EL (cell line): ENCODE measurements around the gene ALG14.

ENCODE experiments used
- DNase-seq: peaks from one replicate; pipeline ENCODE4 v3.0.0-alpha.2; 2016

ALG14 gene

GRCh38 chr1:94979656-94980581 is 92.8 kb downstream of the ALG14 start:
- no peak for DNase-seq

- DNase-seq, result no peak
These were observed 93.6 kb downstream of the ALG14 start for GRCh38 chr1:94979131-94979530.

- no peak for DNase-seq
These were observed 94.3 kb downstream of the ALG14 start for GRCh38 chr1:94978401-94978800.

GRCh38 chr1:94976971-94977548 is 95.7 kb downstream of the ALG14 start:
- no peak for DNase-seq

- DNase-seq, result peak; percentile 95
These were observed 97.9 kb downstream of the ALG14 start for GRCh38 chr1:94974824-94975223.

GRCh38 chr1:94974241-94974640 is 98.5 kb downstream of the ALG14 start:
- peak; percentile 64 for DNase-seq

GRCh38 chr1:94973309-94973922 is 99.3 kb downstream of the ALG14 start:
- DNase-seq, result no peak

- DNase-seq, result peak; percentile 93
These were observed 101.2 kb downstream of the ALG14 start for GRCh38 chr1:94971491-94971924.

GRCh38 chr1:94970783-94971182 is 102.0 kb downstream of the ALG14 start:
- peak; percentile 57 for DNase-seq

GRCh38 chr1:94969137-94969536 is 103.6 kb downstream of the ALG14 start:
- no peak for DNase-seq

- no peak for DNase-seq
These were observed 106.7 kb downstream of the ALG14 start for GRCh38 chr1:94966033-94966432.

GRCh38 chr1:94963864-94964263 is 108.9 kb downstream of the ALG14 start:
- DNase-seq, result no peak

GRCh38 chr1:94962409-94963265 is 110.1 kb downstream of the ALG14 start:
- DNase-seq, result peak; percentile 63

GRCh38 chr1:94961988-94962387 is 110.8 kb downstream of the ALG14 start:
- DNase-seq, result no peak

- DNase-seq, result no peak
These were observed 111.2 kb downstream of the ALG14 start for GRCh38 chr1:94961582-94961981.

- DNase-seq, result no peak
These were observed 114.7 kb downstream of the ALG14 start for GRCh38 chr1:94958081-94958480.

GRCh38 chr1:94955767-94956632 is 116.8 kb downstream of the ALG14 start:
- DNase-seq, result no peak

- no peak for DNase-seq
These were observed 118.2 kb downstream of the ALG14 start for GRCh38 chr1:94954263-94955220.

- DNase-seq, result no peak
These were observed 119.0 kb downstream of the ALG14 start for GRCh38 chr1:94953746-94954145.

GRCh38 chr1:94953107-94953506 is 119.6 kb downstream of the ALG14 start:
- no peak for DNase-seq

- DNase-seq, result no peak
These were observed 120.2 kb downstream of the ALG14 start for GRCh38 chr1:94952539-94952938.
